Colonic mucosa (tissue), 4 donors: Measurements from ENCODE around the gene RSU1. TPM values are rescaled to one million over a fixed set of nuclear protein-coding genes. Genes with fewer than 3 reads are reported as not detected.

ENCODE experiments used
- DNase-seq: peaks from one replicate; pipeline ENCODE4 v3.0.0-alpha.2; 2020
- H3K27ac ChIP-seq: fragments of 200-600 bp; one replicate; pipeline ENCODE4 v1.8.0; 2021
- H3K27me3 ChIP-seq: fragments of 200-600 bp; one replicate; pipeline ENCODE4 v1.8.0; 2021
- H3K36me3 ChIP-seq: fragments of 200-600 bp; one replicate; pipeline ENCODE4 v1.8.0; 2021
- H3K4me1 ChIP-seq: fragments of 200-600 bp; one replicate; pipeline ENCODE4 v1.8.0; 2021; ENCODE audit warnings: mild to moderate bottlenecking
- H3K4me3 ChIP-seq: fragments of 200-600 bp; one replicate; pipeline ENCODE4 v1.8.0; 2021
- H3K9ac ChIP-seq, 2 donors: one replicate each; pipeline ENCODE4 v1.7.0; 2013; ENCODE audit warnings: control low read depth in 2 of 2, low read depth in 2 of 2, low read length in 2 of 2
- H3K9me3 ChIP-seq: fragments of 200-600 bp; one replicate; pipeline ENCODE4 v1.8.0; 2021
- intact Hi-C: fragments of 100-400 bp; cut with DNase I; formaldehyde crosslinking; loops from one replicate; pipeline ENCODE4 v1.14.1; 2022
- total RNA-seq, 2 donors: library from RNA; stranded (reverse); fragmentation: NEBNext Ultra II Directional in 1 of 2; extraction: Animal tissue kit (Norgen Biotek cat#: 25700) in 1 of 2; gene quantifications; one replicate each; pipeline ENCODE4 v1.2.1, GENCODE V29; 2021
- TF ChIP-seq, protein P1 (sequence below): fragments of 200-600 bp; IDR thresholded peaks from one replicate; pipeline ENCODE4 v1.8.0; 2022; ENCODE audit warnings: antibody characterized with exemption, mild to moderate bottlenecking
- donor health status: healthy.
- donor health status: DM: no; HTN: no; CAD: no.
- donor health status: DM: no; HTN: no; CAD: no.

The RSU1 gene
- total RNA-seq, 2 donors from 2014 or later, result 44.3 to 82.9 TPM

DNA sequence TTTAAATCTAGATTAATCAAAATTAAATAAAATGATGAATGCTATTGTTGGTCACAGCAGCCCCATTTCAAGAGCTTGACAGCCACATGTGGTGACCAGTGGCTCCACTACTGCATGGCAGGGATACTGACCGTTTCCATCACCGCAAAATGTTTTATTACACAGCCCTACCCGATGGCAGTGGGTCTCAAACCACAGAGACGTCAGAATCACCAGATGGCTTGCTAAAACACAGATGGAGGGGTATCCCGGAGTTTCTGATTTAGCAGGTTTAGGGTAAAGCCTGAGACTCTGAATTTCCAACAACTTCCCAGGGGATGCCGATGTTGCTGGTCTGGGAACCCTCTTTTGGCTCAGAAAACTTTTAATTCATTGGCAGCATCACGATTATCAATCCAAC is 47.9 kb downstream of the RSU1 start:
- no peak for DNase-seq
- no peaks in the 10 kb centered on the region for H3K27me3 ChIP-seq
- intact Hi-C loops, result no loop called here
- H3K4me1 ChIP-seq, result no peaks in the 10 kb centered on the region
- H3K36me3 ChIP-seq, result no peaks in the 10 kb centered on the region
- H3K27ac ChIP-seq, result no peak overlapping the region
- H3K9ac ChIP-seq, result no peak overlapping the region
- TF ChIP-seq, protein P1, sequence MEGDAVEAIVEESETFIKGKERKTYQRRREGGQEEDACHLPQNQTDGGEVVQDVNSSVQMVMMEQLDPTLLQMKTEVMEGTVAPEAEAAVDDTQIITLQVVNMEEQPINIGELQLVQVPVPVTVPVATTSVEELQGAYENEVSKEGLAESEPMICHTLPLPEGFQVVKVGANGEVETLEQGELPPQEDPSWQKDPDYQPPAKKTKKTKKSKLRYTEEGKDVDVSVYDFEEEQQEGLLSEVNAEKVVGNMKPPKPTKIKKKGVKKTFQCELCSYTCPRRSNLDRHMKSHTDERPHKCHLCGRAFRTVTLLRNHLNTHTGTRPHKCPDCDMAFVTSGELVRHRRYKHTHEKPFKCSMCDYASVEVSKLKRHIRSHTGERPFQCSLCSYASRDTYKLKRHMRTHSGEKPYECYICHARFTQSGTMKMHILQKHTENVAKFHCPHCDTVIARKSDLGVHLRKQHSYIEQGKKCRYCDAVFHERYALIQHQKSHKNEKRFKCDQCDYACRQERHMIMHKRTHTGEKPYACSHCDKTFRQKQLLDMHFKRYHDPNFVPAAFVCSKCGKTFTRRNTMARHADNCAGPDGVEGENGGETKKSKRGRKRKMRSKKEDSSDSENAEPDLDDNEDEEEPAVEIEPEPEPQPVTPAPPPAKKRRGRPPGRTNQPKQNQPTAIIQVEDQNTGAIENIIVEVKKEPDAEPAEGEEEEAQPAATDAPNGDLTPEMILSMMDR, result no peak
- H3K4me3 ChIP-seq, result no peak overlapping the region
- no peaks in the 10 kb centered on the region for H3K9me3 ChIP-seq

DNA sequence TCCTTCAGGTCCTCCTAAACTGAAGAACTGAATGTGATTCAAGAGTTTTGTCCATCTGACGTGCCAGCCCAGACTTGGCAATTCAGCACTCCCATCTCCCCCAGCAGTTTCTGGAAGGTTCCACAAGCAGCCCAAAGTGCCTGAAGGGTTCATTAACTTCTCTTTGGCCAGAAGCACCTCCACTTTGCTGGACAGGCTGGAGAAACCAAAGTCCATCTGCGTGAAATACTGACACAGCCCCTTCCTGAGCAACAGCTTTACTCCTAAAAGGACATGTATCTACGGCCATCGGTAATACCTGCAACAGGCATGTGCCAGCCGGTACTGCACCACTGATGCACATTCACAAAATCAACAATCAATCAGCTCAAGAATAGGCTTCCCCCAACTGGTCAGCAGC is 48.5 kb downstream of the RSU1 start:
- Histone ChIP-seq H3K27ac (no peak overlapping the region), H3K9me3 (no peaks in the 10 kb centered on the region), H3K4me1 (no peaks in the 10 kb centered on the region), H3K4me3 (no peak overlapping the region), H3K27me3 (no peaks in the 10 kb centered on the region), H3K9ac (no peak overlapping the region), H3K36me3 (no peaks in the 10 kb centered on the region)
- TF ChIP-seq, protein P1, result no peak
- intact Hi-C loops, result no loop called here
- DNase-seq, result no peak

- Histone ChIP-seq H3K27me3 (no peaks in the 10 kb centered on the region), H3K4me3 (no peak overlapping the region), H3K4me1 (no peaks in the 10 kb centered on the region), H3K9ac (no peak overlapping the region), H3K36me3 (no peaks in the 10 kb centered on the region), H3K9me3 (no peaks in the 10 kb centered on the region), H3K27ac (no peak overlapping the region)
- TF ChIP-seq, protein P1, result no peak
- intact Hi-C loops, result no loop called here
- DNase-seq, result no peak
These were observed 51.5 kb downstream of the RSU1 start for GRCh38 chr10:16765509-16766375.

GRCh38 chr10:16761300-16761699 is 55.9 kb downstream of the RSU1 start:
- no peak overlapping the region for H3K9ac ChIP-seq
- intact Hi-C loops, result no loop called here
- no peaks in the 10 kb centered on the region for H3K4me1 ChIP-seq
- DNase-seq, result no peak
- H3K36me3 ChIP-seq, result no peaks in the 10 kb centered on the region
- TF ChIP-seq, protein P1, result no peak
- H3K9me3 ChIP-seq, result no peaks in the 10 kb centered on the region
- no peak overlapping the region for H3K4me3 ChIP-seq
- H3K27me3 ChIP-seq, result no peaks in the 10 kb centered on the region
- no peak overlapping the region for H3K27ac ChIP-seq

GRCh38 chr10:16756561-16757221 is 60.5 kb downstream of the RSU1 start:
- no peaks in the 10 kb centered on the region for H3K9me3 ChIP-seq
- no peaks in the 10 kb centered on the region for H3K36me3 ChIP-seq
- no peak overlapping the region for H3K9ac ChIP-seq
- H3K27ac ChIP-seq, result no peak overlapping the region
- H3K4me1 ChIP-seq, result no peaks in the 10 kb centered on the region
- DNase-seq, result no peak
- no peaks in the 10 kb centered on the region for H3K27me3 ChIP-seq
- H3K4me3 ChIP-seq, result no peak overlapping the region
- TF ChIP-seq, protein P1, result no peak
- intact Hi-C loops, result no loop called here
